ENCODE data around the gene HNF4A. TPM values are rescaled to one million over a fixed set of nuclear protein-coding genes. Genes with fewer than 3 reads are reported as not detected.

Gene HNF4A
- total RNA-seq, 4 donors from 2014 or later: 0.63 TPM; not detected in 3

DNA sequence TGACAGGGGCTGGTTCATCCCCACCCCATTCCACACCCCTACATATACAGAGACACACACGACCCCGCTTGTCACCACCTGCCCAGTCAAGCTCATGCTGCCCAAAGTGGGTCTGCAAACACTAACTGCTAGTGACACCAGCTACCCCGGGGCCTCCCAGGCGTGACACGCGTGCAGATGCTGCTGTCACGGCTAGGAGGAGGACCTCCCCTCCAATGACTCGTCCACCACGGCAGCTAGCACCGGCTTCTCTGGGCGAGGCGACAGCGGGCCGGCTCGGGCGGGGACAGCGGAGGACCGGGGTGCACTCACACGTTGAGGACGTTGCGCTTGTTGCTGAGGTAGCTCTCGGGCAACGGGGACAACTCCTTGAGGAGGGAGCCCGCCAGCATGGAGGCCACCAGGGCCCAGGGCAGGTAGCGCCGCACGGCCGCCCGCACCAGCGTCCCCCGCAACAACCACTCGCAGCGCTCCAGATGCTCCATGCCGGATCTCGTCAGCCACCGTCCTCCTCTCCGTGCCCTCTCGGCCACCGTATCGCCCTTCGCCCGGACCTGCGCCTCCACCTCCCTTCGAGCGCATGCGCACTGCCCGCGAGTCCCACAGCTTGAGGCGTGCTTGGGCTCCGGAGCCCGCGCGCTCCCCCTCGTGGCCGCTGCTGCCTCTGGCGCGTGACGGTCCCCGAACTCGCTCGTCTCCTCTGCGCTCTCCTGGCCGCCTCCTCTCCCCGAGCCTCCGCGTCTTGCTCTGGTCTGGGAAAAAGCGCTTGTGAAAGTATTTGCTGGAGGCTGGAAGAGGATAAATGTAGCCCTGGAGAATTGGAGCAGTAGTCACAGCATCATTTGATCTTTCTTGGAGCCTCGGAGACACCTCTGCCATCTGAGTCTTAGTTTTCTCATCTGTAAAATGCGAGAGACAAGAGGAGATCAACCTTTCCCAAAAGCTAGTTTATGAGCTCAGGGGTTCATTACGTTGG lies 44.5 kb upstream of the HNF4A start, which contains the start of gene FITM2:
Gene FITM2 (minus strand): TSS at position 539 of the 976 bp plus-strand sequence. CDS start 54 bp downstream, at position 485.
- 5% methylated on average over 25 of the region's 70 CpGs for WGBS
- intact Hi-C loops (cut with DNase I): loop anchor here (1.0 kb wide), 1 partner anchor 96 kb away; no protein-coding TSS in a partner anchor
- DNase-seq (ENCODE audit: extremely low spot score): peak; percentile 99
- peaks cover 0 to 11% (median 9%) of the 10 kb centered on the region in 4 donors for H3K36me3 ChIP-seq
- peaks cover 13 to 33% (median 23%) of the 10 kb centered on the region in 4 donors for H3K4me1 ChIP-seq
- peak; percentile 85 to 97 for TF ChIP-seq POLR2AphosphoS5 (IDR thresholded peaks at IDR 0.05)
- TF ChIP-seq EP300 (IDR thresholded peaks at IDR 0.05): no peak
- TF ChIP-seq, protein P1, sequence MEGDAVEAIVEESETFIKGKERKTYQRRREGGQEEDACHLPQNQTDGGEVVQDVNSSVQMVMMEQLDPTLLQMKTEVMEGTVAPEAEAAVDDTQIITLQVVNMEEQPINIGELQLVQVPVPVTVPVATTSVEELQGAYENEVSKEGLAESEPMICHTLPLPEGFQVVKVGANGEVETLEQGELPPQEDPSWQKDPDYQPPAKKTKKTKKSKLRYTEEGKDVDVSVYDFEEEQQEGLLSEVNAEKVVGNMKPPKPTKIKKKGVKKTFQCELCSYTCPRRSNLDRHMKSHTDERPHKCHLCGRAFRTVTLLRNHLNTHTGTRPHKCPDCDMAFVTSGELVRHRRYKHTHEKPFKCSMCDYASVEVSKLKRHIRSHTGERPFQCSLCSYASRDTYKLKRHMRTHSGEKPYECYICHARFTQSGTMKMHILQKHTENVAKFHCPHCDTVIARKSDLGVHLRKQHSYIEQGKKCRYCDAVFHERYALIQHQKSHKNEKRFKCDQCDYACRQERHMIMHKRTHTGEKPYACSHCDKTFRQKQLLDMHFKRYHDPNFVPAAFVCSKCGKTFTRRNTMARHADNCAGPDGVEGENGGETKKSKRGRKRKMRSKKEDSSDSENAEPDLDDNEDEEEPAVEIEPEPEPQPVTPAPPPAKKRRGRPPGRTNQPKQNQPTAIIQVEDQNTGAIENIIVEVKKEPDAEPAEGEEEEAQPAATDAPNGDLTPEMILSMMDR (IDR thresholded peaks at IDR 0.05): peak; percentile 95 to 98 (median 98)
- H3K9me3 ChIP-seq: no peaks in the 10 kb centered on the region
- no peaks in the 10 kb centered on the region for H3K27me3 ChIP-seq
- H3K4me3 ChIP-seq: peak within 1 kb of the TSS; percentile 75 to 97 (median 78)
- H3K27ac ChIP-seq (replicated peaks in 1 of 4): peak within 1 kb of the TSS; percentile 71 to 76 (median 74)

DNA sequence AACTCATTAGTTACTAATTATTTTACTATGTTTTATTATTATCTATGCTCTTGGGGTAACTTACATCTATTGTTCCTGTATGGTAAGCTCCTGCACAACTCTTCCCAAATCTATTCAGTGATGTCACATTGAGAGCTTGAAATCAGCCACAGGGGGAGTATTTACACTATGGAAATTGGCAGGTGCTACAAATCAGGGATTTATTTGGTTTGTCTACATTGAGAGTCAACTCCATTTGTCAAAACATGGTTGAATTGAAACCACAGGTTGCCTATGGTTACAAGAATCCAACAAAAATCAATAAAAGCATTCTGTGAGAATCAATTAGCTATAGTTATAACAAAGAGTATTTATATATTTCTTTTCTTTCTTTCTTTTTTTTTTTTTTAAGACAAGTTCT lies 40.6 kb upstream of the HNF4A start:
- Histone ChIP-seq H3K36me3 (no peaks in the 10 kb centered on the region), H3K4me3 (no peak overlapping the region), H3K27ac (replicated peaks in 1 of 4) (no peak overlapping the region), H3K4me1 (peaks cover 4 to 15% (median 12%) of the 10 kb centered on the region in 4 donors), H3K27me3 (no peaks in the 10 kb centered on the region), H3K9me3 (no peaks in the 10 kb centered on the region)
- DNase-seq (ENCODE audit: extremely low spot score): no peak
- intact Hi-C loops (cut with DNase I): no loop called here
- TF ChIP-seq, protein P1 (IDR thresholded peaks at IDR 0.05): no peak
- TF ChIP-seq POLR2A (IDR thresholded peaks at IDR 0.05; ENCODE audit: low read depth) (no peak), POLR2AphosphoS5 (IDR thresholded peaks at IDR 0.05) (no peak), EP300 (IDR thresholded peaks at IDR 0.05) (no peak)

DNA sequence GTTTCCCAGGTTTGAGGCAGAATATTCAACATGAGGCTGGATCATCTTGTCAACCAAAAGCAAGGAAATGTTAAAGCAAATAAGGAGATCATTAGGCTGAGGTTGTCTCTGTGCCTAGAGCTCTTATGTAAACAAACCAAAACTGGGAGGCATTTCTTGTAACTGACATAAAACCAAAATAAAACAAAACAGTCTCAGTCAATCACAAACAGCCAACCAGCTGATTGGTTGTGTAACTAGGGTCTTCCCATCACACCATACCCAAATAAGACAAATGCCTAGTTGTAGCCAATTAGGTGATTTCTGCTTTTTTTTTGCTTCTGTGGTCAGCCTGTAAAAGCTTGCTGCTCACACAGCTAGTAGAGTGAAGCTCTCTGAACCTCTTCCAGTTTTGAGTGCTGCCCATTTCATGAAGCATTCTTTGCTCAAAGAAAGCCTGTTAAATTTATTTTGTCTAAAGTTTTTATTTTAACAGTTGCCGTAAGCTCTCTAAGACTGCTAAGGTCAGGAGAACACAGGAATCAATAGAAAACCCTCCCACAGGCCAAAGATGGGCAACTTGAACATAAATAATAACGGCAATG lies 35.6 kb upstream of the HNF4A start:
- H3K36me3 ChIP-seq: no peaks in the 10 kb centered on the region
- 87% methylated on average over 2 of the region's 2 CpGs for WGBS
- DNase-seq (ENCODE audit: extremely low spot score): no peak
- H3K27ac ChIP-seq (replicated peaks in 1 of 4): no peak overlapping the region
- H3K4me3 ChIP-seq: no peak overlapping the region
- H3K4me1 ChIP-seq: no peaks in the 10 kb centered on the region
- no peaks in the 10 kb centered on the region for H3K9me3 ChIP-seq
- no peak for TF ChIP-seq POLR2AphosphoS5 (IDR thresholded peaks at IDR 0.05)
- TF ChIP-seq, protein P1 (IDR thresholded peaks at IDR 0.05): no peak
- TF ChIP-seq EP300 (IDR thresholded peaks at IDR 0.05): no peak
- TF ChIP-seq POLR2A (IDR thresholded peaks at IDR 0.05; ENCODE audit: low read depth): no peak
- intact Hi-C loops (cut with DNase I): no loop called here
- H3K27me3 ChIP-seq: peaks cover 0 to 13% (median 0%) of the 10 kb centered on the region in 4 donors

DNA sequence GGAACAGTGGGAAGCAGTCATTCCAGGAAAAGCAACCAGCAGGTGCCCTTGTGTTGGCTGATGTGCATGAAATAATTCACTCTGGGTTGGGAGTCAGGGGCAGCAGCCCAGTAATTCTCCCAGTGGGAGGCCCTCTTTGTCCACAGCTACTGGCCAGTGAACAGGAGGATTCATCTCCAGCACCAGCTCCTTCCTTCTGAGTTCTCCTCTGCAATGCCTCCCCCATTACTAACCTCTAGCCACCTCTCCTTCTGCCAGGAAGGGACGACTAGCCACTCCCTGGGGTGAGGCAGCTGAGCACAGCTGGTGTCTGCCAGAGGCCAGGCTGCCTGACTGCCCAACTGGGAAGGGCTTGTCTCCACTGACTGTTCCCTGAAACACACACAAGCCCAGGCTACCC lies 31.2 kb upstream of the HNF4A start:
- TF ChIP-seq, protein P1 (IDR thresholded peaks at IDR 0.05): no peak
- TF ChIP-seq POLR2A (IDR thresholded peaks at IDR 0.05; ENCODE audit: low read depth) (no peak), POLR2AphosphoS5 (IDR thresholded peaks at IDR 0.05) (no peak), EP300 (IDR thresholded peaks at IDR 0.05) (no peak)
- no peaks in the 10 kb centered on the region for H3K36me3 ChIP-seq
- H3K4me1 ChIP-seq: peaks cover 0 to 7% (median 7%) of the 10 kb centered on the region in 4 donors
- DNase-seq (ENCODE audit: extremely low spot score): no peak
- no peaks in the 10 kb centered on the region for H3K9me3 ChIP-seq
- H3K27ac ChIP-seq (replicated peaks in 1 of 4): no peak overlapping the region
- intact Hi-C loops (cut with DNase I): no loop called here
- H3K4me3 ChIP-seq: no peak overlapping the region
- WGBS: 33% methylated on average over 1 of the region's 1 CpG
- peaks cover 0 to 42% (median 8%) of the 10 kb centered on the region in 4 donors for H3K27me3 ChIP-seq

Data from esophagus muscularis mucosa (tissue), 4 donors.